ENCODE data around the gene RNF114.
"Not testable (repeated sequence)": the region's sequence is repeated elsewhere in the genome, so short reads cannot be mapped to it uniquely, and the experiment has no call there.

Gene RNF114

DNA sequence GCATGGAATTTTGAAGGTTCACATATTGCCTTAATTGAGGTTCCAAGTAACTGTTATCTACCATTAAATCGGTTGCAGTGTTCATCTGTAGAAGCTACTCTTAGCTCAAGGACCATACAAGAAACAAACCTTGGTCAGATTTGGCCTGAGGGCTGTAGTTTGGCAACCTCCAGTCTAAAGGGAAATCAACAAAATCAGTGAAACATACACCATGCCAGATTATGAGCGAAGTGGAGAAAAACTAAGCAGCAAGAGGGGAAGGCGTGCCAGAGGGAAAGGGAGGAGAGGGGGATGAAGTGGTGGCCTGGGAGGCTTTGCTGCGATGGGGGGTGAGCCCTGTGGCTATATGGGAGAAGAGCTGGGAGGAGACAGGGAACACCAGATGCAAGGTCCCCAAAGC lies 37.8 kb downstream of the RNF114 start:
- no peak for DNase-seq (ENCODE audit: extremely low read depth, low read depth)

DNA sequence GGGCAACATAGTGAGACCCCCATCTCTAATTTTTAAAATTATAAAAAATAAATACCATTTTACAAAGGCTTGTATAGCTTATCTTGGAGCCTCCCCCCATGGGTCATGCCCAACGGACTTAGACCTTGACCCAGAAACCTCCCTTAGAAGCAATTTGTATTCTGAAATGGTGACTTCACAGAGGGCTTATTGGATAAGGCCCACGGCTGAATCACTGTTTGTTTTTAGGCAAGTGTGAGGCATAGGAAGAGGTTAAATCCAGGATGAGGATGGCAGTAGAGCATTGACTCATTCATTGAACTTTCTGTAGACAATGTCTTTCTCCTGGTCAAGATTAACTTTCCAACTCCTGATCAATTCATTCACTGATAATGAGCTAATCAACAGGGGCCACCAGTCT lies 40.3 kb downstream of the RNF114 start:
- TF ChIP-seq, protein P1, sequence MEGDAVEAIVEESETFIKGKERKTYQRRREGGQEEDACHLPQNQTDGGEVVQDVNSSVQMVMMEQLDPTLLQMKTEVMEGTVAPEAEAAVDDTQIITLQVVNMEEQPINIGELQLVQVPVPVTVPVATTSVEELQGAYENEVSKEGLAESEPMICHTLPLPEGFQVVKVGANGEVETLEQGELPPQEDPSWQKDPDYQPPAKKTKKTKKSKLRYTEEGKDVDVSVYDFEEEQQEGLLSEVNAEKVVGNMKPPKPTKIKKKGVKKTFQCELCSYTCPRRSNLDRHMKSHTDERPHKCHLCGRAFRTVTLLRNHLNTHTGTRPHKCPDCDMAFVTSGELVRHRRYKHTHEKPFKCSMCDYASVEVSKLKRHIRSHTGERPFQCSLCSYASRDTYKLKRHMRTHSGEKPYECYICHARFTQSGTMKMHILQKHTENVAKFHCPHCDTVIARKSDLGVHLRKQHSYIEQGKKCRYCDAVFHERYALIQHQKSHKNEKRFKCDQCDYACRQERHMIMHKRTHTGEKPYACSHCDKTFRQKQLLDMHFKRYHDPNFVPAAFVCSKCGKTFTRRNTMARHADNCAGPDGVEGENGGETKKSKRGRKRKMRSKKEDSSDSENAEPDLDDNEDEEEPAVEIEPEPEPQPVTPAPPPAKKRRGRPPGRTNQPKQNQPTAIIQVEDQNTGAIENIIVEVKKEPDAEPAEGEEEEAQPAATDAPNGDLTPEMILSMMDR (IDR thresholded peaks at IDR 0.05; ENCODE audit: low read depth, low read length) = no peak
- DNase-seq (ENCODE audit: extremely low read depth, low read depth) = no peak

More for the DNA sequence above, 37.8 kb downstream of the RNF114 start:
- TF ChIP-seq, protein P1 (IDR thresholded peaks at IDR 0.05; ENCODE audit: low read depth, low read length) = no peak

GRCh38 chr20:49977740-49978139 lies 41.5 kb downstream of the RNF114 start:
- DNase-seq (ENCODE audit: extremely low read depth, low read depth) = not testable (repeated sequence)

GRCh38 chr20:49978685-49979029 lies 42.5 kb downstream of the RNF114 start:
- TF ChIP-seq, protein P1 (IDR thresholded peaks at IDR 0.05; ENCODE audit: low read depth, low read length) = no peak
- DNase-seq (ENCODE audit: extremely low read depth, low read depth) = no peak

- DNase-seq (ENCODE audit: extremely low read depth, low read depth) = no peak
- TF ChIP-seq, protein P1 (IDR thresholded peaks at IDR 0.05; ENCODE audit: low read depth, low read length) = peak; percentile 85
These were observed 43.0 kb downstream of the RNF114 start for GRCh38 chr20:49979030-49979832.

DNA sequence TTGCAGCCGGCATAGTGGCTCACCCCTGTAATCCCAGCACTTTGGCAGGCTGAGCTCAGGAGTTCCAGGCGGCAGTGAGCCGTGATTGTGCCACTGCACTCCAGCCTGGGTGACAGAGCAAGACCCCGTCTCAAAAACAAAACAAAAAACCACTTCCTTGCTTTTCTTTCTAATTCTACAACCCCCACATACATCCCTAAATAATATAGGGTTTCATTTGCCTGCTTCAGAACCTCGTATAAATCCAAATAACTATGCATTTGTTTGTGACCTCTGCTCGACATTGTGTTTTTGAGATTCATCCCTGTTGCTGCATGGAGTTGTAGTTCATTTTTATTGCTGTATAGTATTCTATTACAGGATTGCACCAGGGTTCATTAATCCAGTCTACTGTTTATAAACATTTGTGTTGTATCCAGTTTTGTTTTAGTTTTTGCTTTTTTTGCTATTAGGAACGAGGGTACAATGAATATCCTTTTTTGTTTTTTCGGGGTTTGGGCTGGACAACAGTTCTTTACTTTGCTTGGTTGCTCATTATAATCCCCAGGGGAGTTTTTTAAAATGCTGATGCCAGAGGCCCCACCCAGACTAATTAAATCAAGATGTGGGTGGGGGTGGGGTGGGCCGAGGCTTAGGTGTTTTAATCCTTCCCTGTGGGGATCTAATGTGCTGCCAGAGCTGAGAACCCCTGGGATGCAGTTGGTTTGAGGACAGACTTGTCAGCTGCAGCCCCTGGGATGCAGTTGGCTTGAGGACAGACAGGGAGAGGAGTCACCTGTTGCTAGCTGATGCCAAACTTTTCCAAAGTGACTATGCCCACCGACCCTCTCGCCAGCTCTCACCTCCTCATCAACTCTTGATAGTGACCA lies 44.2 kb downstream of the RNF114 start:
- TF ChIP-seq, protein P1 (IDR thresholded peaks at IDR 0.05; ENCODE audit: low read depth, low read length) = no peak
- DNase-seq (ENCODE audit: extremely low read depth, low read depth) = no peak

- TF ChIP-seq, protein P1 (IDR thresholded peaks at IDR 0.05; ENCODE audit: low read depth, low read length) = no peak
- no peak for DNase-seq (ENCODE audit: extremely low read depth, low read depth)
These were observed 45.2 kb downstream of the RNF114 start for GRCh38 chr20:49981218-49982071.

Measured in AG09319 (cell line).